Ishikawa (cell line): ENCODE results near the gene BLOC1S4.

Source experiments
- EP300 ChIP-seq: IDR thresholded peaks from 2 replicates; pipeline ENCODE4 v1.6.1; 2012; ENCODE audit warnings: borderline replicate concordance
- RAD21 ChIP-seq: IDR thresholded peaks from 2 replicates; pipeline ENCODE4 v1.6.1; 2012; ENCODE audit warnings: low read depth
- TF ChIP-seq, protein P1 (sequence below): IDR thresholded peaks from 2 replicates; pipeline ENCODE4 v1.6.1; 2012; ENCODE audit warnings: low read depth, mild to moderate bottlenecking

DNA sequence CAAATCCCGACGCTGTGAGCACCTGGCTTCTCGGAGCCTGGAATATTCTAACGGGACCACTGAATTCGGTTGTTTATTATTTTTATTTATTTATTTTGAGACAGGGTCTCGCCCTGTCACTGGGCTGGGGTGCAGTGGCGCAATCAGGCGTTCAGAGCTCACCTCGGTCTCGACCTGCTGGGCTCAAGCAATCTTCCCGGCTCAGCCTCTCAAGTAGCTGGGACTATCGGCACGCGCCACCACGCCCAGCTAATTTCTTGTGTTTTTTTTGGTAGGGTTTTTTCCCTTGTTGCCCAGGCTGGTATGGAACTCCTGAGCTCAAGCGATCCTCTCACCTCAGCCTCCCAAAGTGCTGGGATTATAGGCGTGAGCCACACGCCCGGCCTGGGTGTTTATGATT is 43.8 kb upstream of the BLOC1S4 start:
- TF ChIP-seq, protein P1, sequence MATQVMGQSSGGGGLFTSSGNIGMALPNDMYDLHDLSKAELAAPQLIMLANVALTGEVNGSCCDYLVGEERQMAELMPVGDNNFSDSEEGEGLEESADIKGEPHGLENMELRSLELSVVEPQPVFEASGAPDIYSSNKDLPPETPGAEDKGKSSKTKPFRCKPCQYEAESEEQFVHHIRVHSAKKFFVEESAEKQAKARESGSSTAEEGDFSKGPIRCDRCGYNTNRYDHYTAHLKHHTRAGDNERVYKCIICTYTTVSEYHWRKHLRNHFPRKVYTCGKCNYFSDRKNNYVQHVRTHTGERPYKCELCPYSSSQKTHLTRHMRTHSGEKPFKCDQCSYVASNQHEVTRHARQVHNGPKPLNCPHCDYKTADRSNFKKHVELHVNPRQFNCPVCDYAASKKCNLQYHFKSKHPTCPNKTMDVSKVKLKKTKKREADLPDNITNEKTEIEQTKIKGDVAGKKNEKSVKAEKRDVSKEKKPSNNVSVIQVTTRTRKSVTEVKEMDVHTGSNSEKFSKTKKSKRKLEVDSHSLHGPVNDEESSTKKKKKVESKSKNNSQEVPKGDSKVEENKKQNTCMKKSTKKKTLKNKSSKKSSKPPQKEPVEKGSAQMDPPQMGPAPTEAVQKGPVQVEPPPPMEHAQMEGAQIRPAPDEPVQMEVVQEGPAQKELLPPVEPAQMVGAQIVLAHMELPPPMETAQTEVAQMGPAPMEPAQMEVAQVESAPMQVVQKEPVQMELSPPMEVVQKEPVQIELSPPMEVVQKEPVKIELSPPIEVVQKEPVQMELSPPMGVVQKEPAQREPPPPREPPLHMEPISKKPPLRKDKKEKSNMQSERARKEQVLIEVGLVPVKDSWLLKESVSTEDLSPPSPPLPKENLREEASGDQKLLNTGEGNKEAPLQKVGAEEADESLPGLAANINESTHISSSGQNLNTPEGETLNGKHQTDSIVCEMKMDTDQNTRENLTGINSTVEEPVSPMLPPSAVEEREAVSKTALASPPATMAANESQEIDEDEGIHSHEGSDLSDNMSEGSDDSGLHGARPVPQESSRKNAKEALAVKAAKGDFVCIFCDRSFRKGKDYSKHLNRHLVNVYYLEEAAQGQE: no peak
- TF ChIP-seq EP300 (no peak), RAD21 (no peak)
